Adrenal gland (tissue), 5 donors: Measurements from ENCODE around the gene FREM3.

Experiments
- CTCF ChIP-seq, 6 experiments: fragments of 450-650 bp in 4 of 6; fragments of 200-600 bp in 2 of 6; sonication (generic) in 1 of 6; IDR thresholded peaks; 1 replicate in 5 of 6; 2 replicates in 1 of 6; pipeline versions ENCODE4 v1.5.1 to v1.8.0; 2016 to 2021; ENCODE audit warnings: antibody characterized with exemption in 6 of 6, mild to moderate bottlenecking in 2 of 6, moderate library complexity in 1 of 6
- POLR2A ChIP-seq, 2 donors: fragments of 450-650 bp; IDR thresholded peaks; one replicate each; pipeline ENCODE4 v1.6.1; 2017; ENCODE audit warnings: antibody characterized with exemption in 2 of 2, mild to moderate bottlenecking in 2 of 2, moderate library complexity in 1 of 2
- donor health status: DM: no; HTN: no; CAD: no.

- TF ChIP-seq POLR2A (IDR thresholded peaks at IDR 0.05) (no peak), CTCF (IDR thresholded peaks at IDR 0.05) (no peak)
These were observed 21.0 kb downstream of the FREM3 start for GRCh38 chr4:143679434-143679833.
